GM19468 (cell line): ENCODE results near the gene OPTN.
A peak's percentile ranks its signal among the peaks of the same experiment; 100 is the strongest.
"Not testable (repeated sequence)": the region's sequence is repeated elsewhere in the genome, so short reads cannot be mapped to it uniquely, and the experiment has no call there.

Experiments used
- ATAC-seq: cut with Tn5 transposase; IDR thresholded peaks from one replicate; pipeline ENCODE4 v1.9.1; 2021; ENCODE audit warnings: mild to moderate bottlenecking, moderate library complexity, moderate number of reproducible peaks; ENCODE audit not compliant: unreplicated experiment; ENCODE audit errors: extremely low read depth

Gene OPTN

GRCh38 chr10:13117841-13118783 is 18.1 kb downstream of the OPTN start:
- no peak for ATAC-seq

DNA sequence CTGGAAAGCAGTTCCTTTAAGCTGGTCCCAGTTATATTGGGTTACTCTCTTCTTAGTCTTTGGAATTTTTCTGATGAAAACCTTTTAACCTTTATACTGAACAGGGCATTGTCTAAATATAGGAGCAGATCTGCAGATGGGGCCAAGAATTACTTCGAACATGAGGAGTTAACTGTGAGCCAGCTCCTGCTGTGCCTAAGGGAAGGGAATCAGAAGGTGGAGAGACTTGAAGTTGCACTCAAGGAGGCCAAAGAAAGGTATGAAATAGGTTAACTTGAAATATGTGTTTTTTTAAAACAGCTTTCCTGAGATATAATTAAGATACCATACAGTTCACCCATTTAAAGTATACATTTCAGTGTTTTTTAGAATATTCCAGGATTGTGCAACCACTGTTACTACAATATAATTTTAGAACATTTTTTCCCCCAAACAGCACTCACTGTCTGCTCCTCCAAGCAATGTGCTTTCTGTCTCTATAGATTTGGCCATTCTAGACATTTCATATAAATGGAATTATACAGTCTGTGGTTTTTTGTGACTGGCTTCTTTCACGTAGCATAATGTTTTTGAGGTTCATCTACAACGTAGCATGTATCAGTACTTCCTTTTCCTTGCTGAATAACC is 18.9 kb downstream of the OPTN start:
- no peak for ATAC-seq

- ATAC-seq, result no peak
These were observed 21.0 kb downstream of the OPTN start for GRCh38 chr10:13120786-13121499.

GRCh38 chr10:13121500-13121854 is 21.5 kb downstream of the OPTN start:
- ATAC-seq, result no peak

- ATAC-seq, result no peak
These were observed 36.7 kb downstream of the OPTN start for GRCh38 chr10:13136651-13137050.

DNA sequence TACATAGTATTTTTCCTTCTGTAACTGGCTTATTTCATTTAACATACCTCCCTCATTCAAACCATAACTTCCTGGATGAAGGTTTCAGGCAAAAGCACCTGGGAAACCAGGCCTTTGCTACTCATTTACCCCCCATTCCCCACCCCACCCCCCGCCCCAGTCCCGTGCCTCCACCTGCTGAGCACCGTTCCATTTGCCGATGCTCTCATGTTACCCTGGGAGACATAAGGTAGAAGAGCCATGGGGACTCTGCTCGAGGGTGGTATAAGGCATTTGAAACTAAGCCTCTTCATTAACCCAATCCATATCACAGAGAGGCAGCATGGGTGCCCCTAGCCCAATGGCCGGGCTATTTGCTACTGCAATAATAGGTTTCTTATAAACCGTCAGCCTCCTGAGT is 39.2 kb downstream of the OPTN start:
- ATAC-seq, result no peak

DNA sequence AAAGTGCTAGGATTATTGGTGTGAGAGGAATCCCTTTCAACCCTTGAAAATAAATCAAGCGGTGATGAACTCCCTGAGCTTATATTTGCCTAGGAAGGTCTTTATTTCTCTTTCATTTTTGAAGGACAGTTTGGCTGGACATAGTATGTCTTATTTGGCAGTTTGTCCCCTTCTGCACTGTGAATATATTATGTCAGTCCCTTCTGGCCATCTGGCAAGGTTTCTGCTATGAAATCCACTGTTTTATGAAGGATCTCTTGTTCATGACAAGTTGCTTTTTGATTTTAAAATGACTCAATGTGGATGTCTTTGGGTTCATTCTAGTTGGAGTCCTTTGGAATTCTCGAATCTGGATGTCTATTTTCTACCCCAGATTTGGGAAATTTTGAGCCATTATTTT is 39.7 kb downstream of the OPTN start:
- ATAC-seq, result no peak

- no peak for ATAC-seq
These were observed 40.7 kb downstream of the OPTN start for GRCh38 chr10:13140627-13141190.

DNA sequence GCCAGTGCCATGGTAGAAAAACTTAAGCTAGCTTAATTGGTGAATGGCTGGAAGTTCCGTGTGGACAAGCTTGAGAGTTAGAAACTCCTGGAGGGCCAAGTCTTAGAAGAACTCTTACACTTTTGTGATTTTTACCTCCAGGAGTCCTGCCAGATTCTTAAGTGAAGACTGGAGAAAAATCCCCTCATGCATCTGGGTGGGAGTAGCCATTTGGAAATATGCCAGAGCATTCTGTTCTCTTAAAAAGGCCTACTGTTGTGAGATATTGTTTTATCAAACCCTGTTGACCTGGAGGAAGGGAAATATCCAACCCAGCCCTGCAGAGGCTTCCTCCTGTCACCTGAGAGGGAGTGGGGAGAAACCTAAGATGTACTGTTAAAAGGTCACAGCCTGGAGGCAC is 43.8 kb downstream of the OPTN start:
- ATAC-seq, result no peak

- no peak for ATAC-seq
These were observed 44.9 kb downstream of the OPTN start for GRCh38 chr10:13144814-13145213.

GRCh38 chr10:13146379-13146778 is 46.4 kb downstream of the OPTN start:
- ATAC-seq, result no peak

DNA sequence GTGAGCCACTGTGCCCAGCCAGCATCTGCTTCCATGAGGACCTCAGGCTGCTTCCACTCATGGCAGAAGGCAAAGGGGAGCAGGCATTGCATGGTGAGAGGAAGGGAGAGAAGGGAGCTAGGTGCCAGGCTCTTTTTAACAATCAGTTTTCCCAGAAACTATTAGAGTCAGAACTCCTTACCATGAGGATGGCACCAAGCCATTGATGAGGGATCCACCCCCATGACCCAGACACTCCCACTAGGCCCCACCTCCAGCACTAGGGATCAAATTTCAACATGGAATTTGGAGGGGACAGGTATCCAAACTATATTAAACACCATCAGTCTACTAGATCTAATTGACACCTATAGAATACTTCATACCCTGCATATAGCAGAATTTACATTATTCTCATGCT is 47.2 kb downstream of the OPTN start:
- ATAC-seq, result no peak

DNA sequence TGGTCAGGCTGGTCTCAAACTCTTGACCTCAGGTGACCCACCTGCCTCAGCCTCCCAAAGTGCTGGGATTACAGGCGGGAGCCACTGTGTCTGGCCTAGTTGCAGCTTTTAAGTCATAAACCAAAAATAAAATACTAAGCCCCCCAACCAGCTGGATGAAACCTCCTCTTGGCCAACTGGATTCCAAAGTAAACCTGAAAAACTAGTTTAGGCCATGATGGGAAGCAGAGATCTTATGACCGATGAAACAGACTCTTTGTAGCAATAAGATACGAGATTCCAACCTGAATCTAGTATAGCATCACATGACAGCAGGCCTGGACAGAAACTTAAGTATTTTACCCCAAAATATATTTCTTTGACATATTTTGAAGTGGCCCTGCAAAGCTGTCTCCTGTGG is 52.3 kb downstream of the OPTN start:
- no peak for ATAC-seq

GRCh38 chr10:13155860-13156259 is 55.9 kb downstream of the OPTN start:
- not testable (repeated sequence) for ATAC-seq

DNA sequence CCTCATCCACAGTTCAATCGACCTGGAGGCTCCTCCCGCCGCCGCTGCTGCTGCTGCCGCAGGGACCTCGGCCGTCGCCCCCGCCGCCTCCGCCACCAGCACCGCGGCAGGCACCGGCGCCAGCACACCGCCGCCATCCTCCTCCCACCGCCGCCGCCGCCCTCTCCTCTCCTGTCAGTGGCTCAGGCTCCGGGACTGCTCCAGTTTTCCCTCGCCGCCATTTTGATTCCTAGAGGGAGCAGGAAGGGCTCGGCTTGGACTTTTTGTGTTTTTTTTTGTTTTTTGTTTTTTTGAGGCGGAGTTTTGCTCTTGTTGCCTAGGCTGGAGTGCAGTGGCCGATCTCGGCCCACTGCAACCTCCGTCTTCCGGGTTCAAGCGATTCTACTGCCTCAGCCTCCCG is 58.4 kb downstream of the OPTN start:
- no peak for ATAC-seq

- ATAC-seq, result peak; percentile 100
These were observed 61.2 kb downstream of the OPTN start, which contains the start of gene MCM10 for GRCh38 chr10:13160934-13161856. Gene MCM10 (plus strand): TSS chr10:13161558. CDS start chr10:13164203, 2,645 bp downstream.

GRCh38 chr10:13161857-13162271 is 61.9 kb downstream of the OPTN start:
- ATAC-seq, result no peak

GRCh38 chr10:13163859-13164258 is 63.9 kb downstream of the OPTN start:
- ATAC-seq, result no peak

- ATAC-seq, result no peak
These were observed 65.2 kb downstream of the OPTN start for GRCh38 chr10:13165177-13165576.

DNA sequence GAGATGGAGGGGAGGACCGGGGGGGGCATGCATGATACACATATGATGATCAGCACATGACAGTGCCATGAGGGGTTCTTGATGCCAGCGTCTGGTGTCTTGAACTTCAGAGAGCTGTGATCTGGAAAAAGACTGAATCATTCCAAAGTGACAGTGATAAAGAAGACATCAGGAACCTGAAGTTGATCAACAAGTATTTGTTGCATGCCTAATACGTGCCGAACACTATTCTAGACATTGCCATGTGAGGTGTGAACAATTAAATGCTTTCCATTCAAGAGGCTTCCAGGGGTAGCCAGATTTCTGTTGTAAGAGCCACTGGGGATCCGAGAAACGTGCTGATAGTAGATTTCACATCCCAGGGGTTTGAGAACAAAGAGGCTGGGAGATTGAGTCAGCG is 67.6 kb downstream of the OPTN start:
- ATAC-seq, result no peak
